HG03342 (cell line): ENCODE data around the gene LIX1L.
"Not testable (repeated sequence)": the region's sequence is repeated elsewhere in the genome, so short reads cannot be mapped to it uniquely, and the experiment has no call there.

ENCODE experiments used
- ATAC-seq: cut with Tn5 transposase; IDR thresholded peaks from one replicate; pipeline ENCODE4 v1.9.1; 2021; ENCODE audit warnings: mild to moderate bottlenecking, moderate library complexity; ENCODE audit not compliant: unreplicated experiment

Gene LIX1L

GRCh38 chr1:145937436-145937835, 20.4 kb downstream of the LIX1L start:
- no peak for ATAC-seq

GRCh38 chr1:145936247-145936646, 21.6 kb downstream of the LIX1L start:
- no peak for ATAC-seq

GRCh38 chr1:145935708-145936107, 22.1 kb downstream of the LIX1L start:
- ATAC-seq = no peak

DNA sequence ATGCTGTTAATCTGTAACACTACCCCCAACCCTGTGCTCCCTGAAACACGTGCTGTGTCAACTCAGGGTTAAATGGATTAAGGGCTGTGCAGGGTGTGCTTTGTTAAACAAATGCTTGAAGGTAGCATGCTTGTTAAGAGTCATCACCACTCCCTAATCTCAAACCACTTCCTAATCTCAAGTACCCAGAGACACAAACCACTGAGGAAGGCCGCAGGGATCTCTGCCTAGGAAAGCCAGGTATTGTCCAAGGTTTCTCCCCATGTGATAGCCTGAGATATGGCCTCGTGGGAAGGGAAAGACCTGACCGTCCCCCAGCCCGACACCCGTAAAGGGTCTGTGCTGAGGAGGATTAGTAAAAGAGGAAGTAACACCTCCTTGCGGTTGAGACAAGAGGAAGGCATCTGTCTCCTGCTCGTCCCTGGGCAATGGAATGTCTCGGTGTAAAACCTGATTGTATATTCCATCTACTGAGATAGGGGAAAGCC, 25.3 kb downstream of the LIX1L start:
- not testable (repeated sequence) for ATAC-seq

DNA sequence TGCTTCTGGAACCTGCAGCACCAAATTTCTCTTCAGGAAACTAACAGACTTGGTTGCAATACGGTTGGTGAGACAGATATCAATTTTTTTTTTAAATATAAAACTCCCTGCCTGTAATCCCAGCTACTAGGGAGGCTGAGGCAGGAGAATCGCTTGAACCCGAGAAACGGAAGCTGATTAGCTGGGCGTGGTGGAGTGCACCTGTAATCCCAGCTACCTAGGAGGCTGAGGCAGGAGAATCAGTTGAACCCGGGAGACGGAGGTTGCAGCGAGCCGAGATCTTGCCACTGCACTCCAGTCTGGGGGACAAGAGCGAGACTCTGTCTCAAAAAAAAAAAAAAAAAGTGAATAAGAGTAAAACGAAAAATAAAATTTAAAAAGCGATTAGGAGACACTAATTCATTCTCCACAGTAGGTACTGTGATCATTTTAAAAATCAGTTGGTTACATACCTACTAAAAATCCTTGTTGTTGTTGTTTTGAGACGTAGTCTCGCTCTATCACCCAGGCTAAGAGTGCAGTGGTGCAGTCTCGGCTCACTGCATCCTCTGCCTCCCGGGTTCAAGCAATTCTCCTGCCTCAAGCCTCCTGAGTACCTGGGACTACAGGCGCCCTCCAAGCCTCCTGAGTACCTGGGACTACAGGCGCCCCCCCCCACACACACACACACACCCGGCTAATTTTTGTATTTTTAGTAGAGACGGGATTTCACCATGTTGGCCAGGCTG, 29.7 kb downstream of the LIX1L start:
- ATAC-seq = no peak

GRCh38 chr1:145927063-145927886, 30.5 kb downstream of the LIX1L start, which contains the start of gene RBM8A:
RBM8A (minus strand) TSS chr1:145927484; CDS start chr1:145927426, 58 bp downstream.
- ATAC-seq = peak; percentile 93

DNA sequence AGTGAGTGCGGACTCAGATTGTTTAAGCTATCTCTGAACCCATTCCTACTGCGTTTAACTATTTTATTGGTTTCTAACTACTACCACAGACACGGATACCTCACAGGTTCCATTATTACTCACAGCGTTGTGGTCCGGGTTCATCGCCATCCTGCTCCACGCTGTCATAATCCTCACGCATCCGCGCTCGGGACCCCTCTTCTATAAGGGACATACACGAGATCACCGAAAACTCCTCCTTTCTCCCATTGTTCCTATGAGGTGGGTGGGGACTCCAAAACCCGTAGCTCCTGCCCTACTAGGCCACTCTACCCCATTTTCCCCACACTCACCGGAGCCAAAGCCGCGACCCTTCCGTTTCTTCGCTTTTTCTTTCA, 31.1 kb downstream of the LIX1L start:
- no peak for ATAC-seq

GRCh38 chr1:145922266-145922665, 35.6 kb downstream of the LIX1L start:
- ATAC-seq = no peak

GRCh38 chr1:145920297-145920696, 37.5 kb downstream of the LIX1L start:
- ATAC-seq = not testable (repeated sequence)

- ATAC-seq = peak; percentile 84
Measured at GRCh38 chr1:145918992-145919939, 38.6 kb downstream of the LIX1L start.

- ATAC-seq = peak; percentile 79
Measured at GRCh38 chr1:145918144-145918991, 39.4 kb downstream of the LIX1L start, which contains the start of gene PEX11B. PEX11B (minus strand) TSS chr1:145918717; CDS start chr1:145918688, 29 bp downstream.

DNA sequence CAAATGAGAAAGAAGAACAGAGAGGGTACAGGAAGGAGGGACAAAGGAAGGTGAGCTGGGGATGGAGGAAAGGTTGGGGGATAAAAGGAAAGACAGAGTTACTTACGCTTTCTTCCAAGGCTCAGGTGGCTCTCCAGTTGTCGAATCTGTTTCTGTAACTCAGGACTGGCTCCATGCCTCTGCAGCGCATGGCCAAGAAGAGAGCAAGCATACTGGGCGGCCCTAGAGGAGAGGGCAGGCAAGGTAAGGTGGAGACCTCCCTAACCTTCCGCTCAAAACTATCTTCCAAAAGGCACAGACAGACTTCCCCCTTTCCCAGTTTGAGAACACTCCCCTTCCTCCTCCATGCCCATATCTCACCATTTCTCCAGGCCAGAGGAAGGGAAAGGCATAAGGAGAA, 40.2 kb downstream of the LIX1L start:
- no peak for ATAC-seq

GRCh38 chr1:145916745-145917144, 41.1 kb downstream of the LIX1L start:
- ATAC-seq = no peak

- ATAC-seq = no peak
Measured at GRCh38 chr1:145912128-145912641, 45.6 kb downstream of the LIX1L start.

DNA sequence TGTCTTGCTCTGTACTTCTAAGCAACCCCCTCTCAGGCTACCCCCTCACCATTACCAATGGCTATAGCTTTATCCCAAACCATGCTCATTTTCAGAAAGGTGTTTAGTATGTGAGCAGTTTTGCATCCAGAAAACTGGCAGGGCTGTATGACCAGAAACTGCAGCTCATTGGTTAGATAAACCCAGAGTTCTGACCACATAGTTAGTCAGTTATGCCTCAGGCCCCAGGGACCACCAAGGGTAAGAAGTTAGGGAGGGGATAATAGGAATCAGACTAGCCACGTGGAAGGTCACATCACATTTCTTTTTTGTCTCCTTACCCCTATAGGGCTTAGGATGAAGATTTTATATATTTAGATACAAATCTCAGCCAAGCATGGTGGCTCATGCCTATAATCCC, 49.2 kb downstream of the LIX1L start:
- no peak for ATAC-seq

- no peak for ATAC-seq
Measured at GRCh38 chr1:145906954-145907753, 50.7 kb downstream of the LIX1L start.

DNA sequence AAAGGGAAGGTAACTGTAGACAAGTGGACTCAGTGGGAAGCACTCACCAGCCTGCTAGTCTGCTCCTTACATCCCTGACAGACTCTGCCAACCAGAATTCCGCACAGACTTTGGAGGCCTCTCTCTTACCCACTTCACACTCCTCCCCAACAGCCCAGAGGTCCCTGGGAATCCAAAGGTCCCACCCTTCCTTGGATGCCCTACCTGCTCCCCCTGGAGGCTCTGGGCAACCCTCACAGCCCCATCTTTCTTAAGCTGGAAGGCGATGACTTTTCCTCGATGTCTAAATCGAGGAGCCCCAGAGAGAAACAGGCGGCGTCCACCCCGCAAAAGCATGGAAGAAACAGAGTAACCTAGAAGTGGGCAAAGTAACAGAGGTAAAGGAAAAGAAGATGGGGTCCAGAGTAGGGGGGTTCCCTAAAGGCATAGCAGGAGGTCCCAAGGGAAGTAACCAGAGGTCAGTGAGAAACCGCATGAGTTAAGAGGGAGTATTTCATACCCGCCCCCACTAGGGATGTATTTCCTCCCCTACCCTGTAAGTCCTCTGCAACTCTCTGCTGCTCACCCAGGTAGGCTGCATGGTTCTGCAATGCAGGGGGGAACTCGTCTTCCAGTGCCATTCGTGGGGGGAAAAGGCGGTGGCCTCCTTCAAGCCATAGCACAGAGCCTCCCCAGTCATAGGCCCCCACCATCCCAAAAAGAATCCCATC, 56.4 kb downstream of the LIX1L start:
- ATAC-seq = no peak

DNA sequence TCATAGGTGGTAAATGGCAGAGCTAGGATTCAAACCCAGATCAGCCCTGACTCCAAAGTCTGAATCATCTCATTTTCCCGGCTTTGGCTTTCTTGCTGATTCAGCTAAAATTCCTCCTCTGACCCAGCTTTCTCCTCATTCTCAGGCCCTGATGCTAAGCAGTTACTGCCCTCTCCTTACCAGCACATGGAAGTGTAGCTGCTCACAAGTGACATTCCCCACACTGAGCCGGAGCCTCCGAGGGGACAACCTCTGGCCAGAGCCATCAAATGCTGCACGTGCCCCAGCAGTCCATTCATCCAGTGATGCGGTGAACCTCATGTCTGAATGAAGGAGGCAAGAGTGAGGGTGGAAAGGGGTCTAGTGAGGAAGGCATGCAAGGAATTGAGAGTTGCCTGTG, 59.1 kb downstream of the LIX1L start:
- no peak for ATAC-seq
